Skeletal muscle tissue (tissue), 4 donors: ENCODE data around the gene NSL1. TPM values are rescaled to one million over a fixed set of nuclear protein-coding genes. Genes with fewer than 3 reads are reported as not detected.
"Not testable (repeated sequence)": the region's sequence is repeated elsewhere in the genome, so short reads cannot be mapped to it uniquely, and the experiment has no call there.

Source experiments
- H3K27ac ChIP-seq: one replicate; pipeline ENCODE4 v1.7.0; 2013; ENCODE audit warnings: mild to moderate bottlenecking, low read depth, low read length, inconsistent platforms
- H3K27me3 ChIP-seq, 3 donors: one replicate each; pipeline ENCODE4 v1.7.0; 2013; ENCODE audit warnings: low read length in 3 of 3; ENCODE audit not compliant: control insufficient read depth in 3 of 3, insufficient read depth in 3 of 3
- H3K36me3 ChIP-seq, 3 donors: one replicate each; pipeline ENCODE4 v1.7.0; 2013; ENCODE audit warnings: low read length in 3 of 3; ENCODE audit not compliant: control insufficient read depth in 3 of 3, insufficient read depth in 3 of 3
- H3K4me1 ChIP-seq, 3 donors: one replicate each; pipeline ENCODE4 v1.7.0; 2013; ENCODE audit warnings: low read length in 3 of 3, mild to moderate bottlenecking in 3 of 3; ENCODE audit not compliant: control insufficient read depth in 3 of 3, insufficient read depth in 3 of 3
- H3K4me3 ChIP-seq, 3 donors: one replicate each; pipeline ENCODE4 v1.7.0; 2013; ENCODE audit warnings: low read length in 3 of 3
- H3K9ac ChIP-seq, 3 donors: one replicate each; pipeline ENCODE4 v1.7.0; 2013; ENCODE audit warnings: low read length in 3 of 3, mild to moderate bottlenecking in 3 of 3, moderate library complexity in 2 of 3, low read depth in 1 of 3
- H3K9me3 ChIP-seq, 3 donors: one replicate each; pipeline ENCODE4 v1.7.0; 2013; ENCODE audit warnings: low read length in 3 of 3; ENCODE audit not compliant: control insufficient read depth in 3 of 3
- total RNA-seq: library from RNA; depleted of rRNA; stranded (reverse); fragments of >200 nt; gene quantifications from one replicate; pipeline ENCODE4 v1.2.3, GENCODE V29; 2014
- donor health status: Osteomylitis.

NSL1 gene
- total RNA-seq, 1 donor from 2014 or later = 27.7 TPM

GRCh38 chr1:212769459-212770167 lies 22.0 kb downstream of the NSL1 start:
- H3K4me1 ChIP-seq = no peaks in the 10 kb centered on the region
- no peaks in the 10 kb centered on the region for H3K27me3 ChIP-seq
- peaks cover 0 to 6% (median 6%) of the 10 kb centered on the region in 3 donors for H3K9me3 ChIP-seq
- H3K36me3 ChIP-seq = no peaks in the 10 kb centered on the region
- H3K9ac ChIP-seq = no peak overlapping the region
- H3K4me3 ChIP-seq = no peak overlapping the region
- H3K27ac ChIP-seq = no peak overlapping the region

GRCh38 chr1:212766825-212767224 lies 24.8 kb downstream of the NSL1 start:
- not testable (repeated sequence) for H3K27ac ChIP-seq, H3K27me3 ChIP-seq, H3K4me1 ChIP-seq, H3K9ac ChIP-seq, H3K9me3 ChIP-seq, H3K4me3 ChIP-seq, H3K36me3 ChIP-seq

GRCh38 chr1:212764718-212765281 lies 26.8 kb downstream of the NSL1 start:
- not testable (repeated sequence) for H3K36me3 ChIP-seq, H3K9ac ChIP-seq

GRCh38 chr1:212762839-212763238 lies 28.7 kb downstream of the NSL1 start:
- H3K36me3 ChIP-seq = peaks cover 0 to 4% (median 2%) of the 10 kb centered on the region in 3 donors
- no peak overlapping the region for H3K27ac ChIP-seq
- H3K4me3 ChIP-seq = no peak overlapping the region
- H3K9ac ChIP-seq = no peak overlapping the region
- no peaks in the 10 kb centered on the region for H3K9me3 ChIP-seq
- H3K4me1 ChIP-seq = peaks cover 0 to 2% (median 0%) of the 10 kb centered on the region in 3 donors
- H3K27me3 ChIP-seq = no peaks in the 10 kb centered on the region

More at GRCh38 chr1:212764718-212765281, 26.8 kb downstream of the NSL1 start:
- not testable (repeated sequence) for H3K4me3 ChIP-seq, H3K4me1 ChIP-seq, H3K27ac ChIP-seq, H3K9me3 ChIP-seq, H3K27me3 ChIP-seq

- H3K36me3 ChIP-seq = peaks cover 0 to 4% (median 2%) of the 10 kb centered on the region in 3 donors
- H3K27me3 ChIP-seq = no peaks in the 10 kb centered on the region
- no peak overlapping the region for H3K4me3 ChIP-seq
- no peak overlapping the region for H3K9ac ChIP-seq
- peaks cover 0 to 2% (median 0%) of the 10 kb centered on the region in 3 donors for H3K4me1 ChIP-seq
- H3K27ac ChIP-seq = no peak overlapping the region
- H3K9me3 ChIP-seq = no peaks in the 10 kb centered on the region
Measured at GRCh38 chr1:212762234-212762633, 29.3 kb downstream of the NSL1 start.

- H3K36me3 ChIP-seq = peaks cover 0 to 4% (median 2%) of the 10 kb centered on the region in 3 donors
- no peaks in the 10 kb centered on the region for H3K27me3 ChIP-seq
- H3K9ac ChIP-seq = no peak overlapping the region
- H3K4me1 ChIP-seq = peaks cover 0 to 2% (median 0%) of the 10 kb centered on the region in 3 donors
- H3K4me3 ChIP-seq = no peak overlapping the region
- no peaks in the 10 kb centered on the region for H3K9me3 ChIP-seq
- H3K27ac ChIP-seq = no peak overlapping the region
Measured at GRCh38 chr1:212760126-212760823, 31.3 kb downstream of the NSL1 start.

GRCh38 chr1:212759683-212760082 lies 31.9 kb downstream of the NSL1 start:
- no peaks in the 10 kb centered on the region for H3K27me3 ChIP-seq
- peaks cover 0 to 4% (median 2%) of the 10 kb centered on the region in 3 donors for H3K36me3 ChIP-seq
- no peak overlapping the region for H3K9ac ChIP-seq
- H3K27ac ChIP-seq = no peak overlapping the region
- H3K4me1 ChIP-seq = peaks cover 0 to 4% (median 2%) of the 10 kb centered on the region in 3 donors
- no peak overlapping the region for H3K4me3 ChIP-seq
- no peaks in the 10 kb centered on the region for H3K9me3 ChIP-seq

GRCh38 chr1:212754680-212755079 lies 36.9 kb downstream of the NSL1 start:
- Histone ChIP-seq H3K36me3 (peaks cover 0 to under 1% (median 0%) of the 10 kb centered on the region in 3 donors), H3K9ac (no peak overlapping the region), H3K27me3 (no peaks in the 10 kb centered on the region), H3K9me3 (no peaks in the 10 kb centered on the region), H3K4me3 (no peak overlapping the region), H3K4me1 (peaks cover 0 to 4% (median under 1%) of the 10 kb centered on the region in 3 donors), H3K27ac (no peak overlapping the region)

GRCh38 chr1:212754193-212754592 lies 37.4 kb downstream of the NSL1 start:
- Histone ChIP-seq H3K4me3 (no peak overlapping the region), H3K36me3 (no peaks in the 10 kb centered on the region), H3K27me3 (no peaks in the 10 kb centered on the region), H3K27ac (no peak overlapping the region), H3K9ac (no peak overlapping the region), H3K4me1 (peaks cover 0 to 4% (median 0%) of the 10 kb centered on the region in 3 donors), H3K9me3 (no peaks in the 10 kb centered on the region)

- no peak overlapping the region for H3K4me3 ChIP-seq
- peaks cover 0 to 4% (median 0%) of the 10 kb centered on the region in 3 donors for H3K4me1 ChIP-seq
- no peak overlapping the region for H3K27ac ChIP-seq
- no peaks in the 10 kb centered on the region for H3K27me3 ChIP-seq
- no peak overlapping the region for H3K9ac ChIP-seq
- H3K36me3 ChIP-seq = no peaks in the 10 kb centered on the region
- H3K9me3 ChIP-seq = no peaks in the 10 kb centered on the region
Measured at GRCh38 chr1:212753749-212754148, 37.8 kb downstream of the NSL1 start.
